Neural progenitor cell (in vitro differentiated cells): ENCODE data around the gene SLC3A2. TPM values are rescaled to one million over a fixed set of nuclear protein-coding genes. Genes with fewer than 3 reads are reported as not detected.

Experiments
- DNase-seq: peaks from one replicate; pipeline ENCODE4 v3.0.0-alpha.2; 2016; ENCODE audit warnings: low spot score
- H2AFZ ChIP-seq: fragments of 200-600 bp; sonication (generic); replicated peaks from 2 replicates; pipeline ENCODE4 v1.6.1; 2016; ENCODE audit warnings: antibody characterized with exemption
- H3F3A ChIP-seq: fragments of 200-600 bp; sonication (generic); 2 replicates; pipeline ENCODE4 v1.6.1; 2016; ENCODE audit warnings: antibody characterized with exemption, low read depth
- H3K27ac ChIP-seq: fragments of 200-600 bp; sonication (generic); 2 replicates; pipeline ENCODE4 v1.5.1; 2016; ENCODE audit warnings: mild to moderate bottlenecking
- H3K27me3 ChIP-seq: fragments of 200-600 bp; sonication (generic); 2 replicates; pipeline ENCODE4 v1.6.1; 2016; ENCODE audit warnings: mild to moderate bottlenecking, moderate library complexity
- H3K36me3 ChIP-seq: fragments of 200-600 bp; sonication (generic); 2 replicates; pipeline ENCODE4 v1.5.1; 2016
- H3K4me1 ChIP-seq: fragments of 200-600 bp; sonication (generic); 2 replicates; pipeline ENCODE4 v1.6.1; 2016; ENCODE audit warnings: mixed run types
- H3K4me2 ChIP-seq: fragments of 200-600 bp; sonication (generic); 2 replicates; pipeline ENCODE4 v1.6.1; 2016
- H3K4me3 ChIP-seq: fragments of 200-600 bp; sonication (generic); 2 replicates; pipeline ENCODE4 v1.5.1; 2016
- H3K79me2 ChIP-seq: fragments of 200-600 bp; sonication (generic); 2 replicates; pipeline ENCODE4 v1.6.1; 2016; ENCODE audit warnings: low read depth
- H3K9ac ChIP-seq: fragments of 200-600 bp; sonication (generic); 2 replicates; pipeline ENCODE4 v1.6.1; 2016
- H3K9me3 ChIP-seq: fragments of 200-600 bp; sonication (generic); 2 replicates; pipeline ENCODE4 v1.5.1; 2016; ENCODE audit warnings: low read depth
- H4K20me1 ChIP-seq: fragments of 200-600 bp; sonication (generic); 2 replicates; pipeline ENCODE4 v1.6.1; 2016; ENCODE audit warnings: low read depth
- H3K27ac Mint-ChIP-seq: 3 replicates; pipeline ENCODE4 v1.8.0; 2021; ENCODE audit warnings: mixed read lengths
- H3K27me3 Mint-ChIP-seq: 2 replicates; pipeline ENCODE4 v1.8.0; 2022; ENCODE audit warnings: low read depth, mild to moderate bottlenecking, inconsistent platforms, moderate library complexity, mixed read lengths; ENCODE audit not compliant: insufficient read depth
- H3K36me3 Mint-ChIP-seq: 3 replicates; pipeline ENCODE4 v1.8.0; 2021; ENCODE audit warnings: mixed read lengths
- H3K4me1 Mint-ChIP-seq: 3 replicates; pipeline ENCODE4 v1.8.0; 2021; ENCODE audit warnings: mixed read lengths
- H3K4me3 Mint-ChIP-seq: 3 replicates; pipeline ENCODE4 v1.8.0; 2021; ENCODE audit warnings: mild to moderate bottlenecking, moderate library complexity, mixed read lengths
- H3K9me3 Mint-ChIP-seq: 3 replicates; pipeline ENCODE4 v1.8.0; 2020; ENCODE audit warnings: mixed read lengths
- CTCF ChIP-seq: fragments of 200-600 bp; sonication (generic); IDR thresholded peaks from 2 replicates; pipeline ENCODE4 v1.5.1; 2017; ENCODE audit warnings: antibody characterized with exemption, mild to moderate bottlenecking
- EZH2 ChIP-seq: fragments of 200-600 bp; sonication (generic); IDR thresholded peaks from 2 replicates; pipeline ENCODE4 v1.6.1; 2017; ENCODE audit warnings: antibody characterized with exemption, mild to moderate bottlenecking, moderate library complexity
- EZH2phosphoT487 ChIP-seq: fragments of 200-600 bp; sonication (generic); IDR thresholded peaks from 2 replicates; pipeline ENCODE4 v1.6.1; 2017; ENCODE audit warnings: antibody characterized with exemption
- total RNA-seq: library from RNA; depleted of rRNA; stranded (reverse); fragments of >200 nt; gene quantifications from 2 replicates; pipeline ENCODE4 v1.2.3, GENCODE V29; 2015; ENCODE audit warnings: low replicate concordance

The SLC3A2 gene
- total RNA-seq, result 99.8 and 130 TPM in 2 replicates

DNA sequence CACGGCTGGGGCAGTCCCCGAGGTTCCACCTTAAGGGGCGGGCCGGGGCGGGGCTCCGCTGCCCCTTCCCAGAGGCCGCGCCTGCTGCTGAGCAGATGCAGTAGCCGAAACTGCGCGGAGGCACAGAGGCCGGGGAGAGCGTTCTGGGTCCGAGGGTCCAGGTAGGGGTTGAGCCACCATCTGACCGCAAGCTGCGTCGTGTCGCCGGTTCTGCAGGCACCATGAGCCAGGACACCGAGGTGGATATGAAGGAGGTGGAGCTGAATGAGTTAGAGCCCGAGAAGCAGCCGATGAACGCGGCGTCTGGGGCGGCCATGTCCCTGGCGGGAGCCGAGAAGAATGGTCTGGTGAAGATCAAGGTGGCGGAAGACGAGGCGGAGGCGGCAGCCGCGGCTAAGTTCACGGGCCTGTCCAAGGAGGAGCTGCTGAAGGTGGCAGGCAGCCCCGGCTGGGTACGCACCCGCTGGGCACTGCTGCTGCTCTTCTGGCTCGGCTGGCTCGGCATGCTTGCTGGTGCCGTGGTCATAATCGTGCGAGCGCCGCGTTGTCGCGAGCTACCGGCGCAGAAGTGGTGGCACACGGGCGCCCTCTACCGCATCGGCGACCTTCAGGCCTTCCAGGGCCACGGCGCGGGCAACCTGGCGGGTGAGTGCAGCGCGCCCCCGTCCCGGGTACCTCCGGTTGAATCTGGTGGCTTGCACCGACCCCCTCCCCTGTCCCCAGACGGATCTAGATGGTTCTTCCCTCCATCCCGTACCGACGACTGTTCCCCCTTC is at the start of gene SLC3A2:
Gene SLC3A2, plus strand, starts transcription at position 94 of the 776 bp plus-strand sequence. Its CDS starts 128 bp downstream, at position 222.
- DNase-seq, result peak; percentile 93
- peak within 1 kb of the TSS; percentile 95 for H3K4me2 ChIP-seq
- peak within 1 kb of the TSS; percentile 63 for H3K4me3 ChIP-seq
- no peaks in the 10 kb centered on the region for H3K9me3 ChIP-seq
- peak within 1 kb of the TSS; percentile 95 for H3K27ac ChIP-seq
- peak within 1 kb of the TSS; percentile 93 for H3K27ac Mint-ChIP-seq
- H3K4me1 Mint-ChIP-seq, result peaks cover 55% of the 10 kb centered on the region
- TF ChIP-seq EZH2phosphoT487, result no peak
- peak; percentile 27 for TF ChIP-seq EZH2
- TF ChIP-seq CTCF, result peak; percentile 79
- no peaks in the 10 kb centered on the region for H3K27me3 ChIP-seq
- H3K36me3 ChIP-seq, result peaks cover 6% of the 10 kb centered on the region
- H3K4me3 Mint-ChIP-seq, result peak within 1 kb of the TSS; percentile 100
- H3F3A ChIP-seq, result peaks cover 76% of the 10 kb centered on the region
- peak within 1 kb of the TSS; percentile 2 for H2AFZ ChIP-seq
- peaks cover 42% of the 10 kb centered on the region for H4K20me1 ChIP-seq
- H3K79me2 ChIP-seq, result peaks cover 95% of the 10 kb centered on the region
- no peaks in the 10 kb centered on the region for H3K9me3 Mint-ChIP-seq
- peaks cover 7% of the 10 kb centered on the region for H3K27me3 Mint-ChIP-seq
- H3K36me3 Mint-ChIP-seq, result peaks cover 37% of the 10 kb centered on the region
- H3K9ac ChIP-seq, result peak within 1 kb of the TSS; percentile 90
- H3K4me1 ChIP-seq, result peaks cover 29% of the 10 kb centered on the region

GRCh38 chr11:62830904-62831519 is 49.7 kb upstream of the SLC3A2 start:
- H3K4me2 ChIP-seq, result peak overlapping the region; percentile 89
- H3K79me2 ChIP-seq, result peaks cover 35% of the 10 kb centered on the region
- no peaks in the 10 kb centered on the region for H3K9me3 ChIP-seq
- H3F3A ChIP-seq, result peaks cover 25% of the 10 kb centered on the region
- peak overlapping the region; percentile 75 for H3K9ac ChIP-seq
- Mint-ChIP-seq H3K27me3 (peaks cover 11% of the 10 kb centered on the region), H3K36me3 (peaks cover 15% of the 10 kb centered on the region), H3K27ac (peak overlapping the region; percentile 99), H3K4me3 (peak overlapping the region; percentile 97), H3K4me1 (peaks cover 16% of the 10 kb centered on the region), H3K9me3 (no peaks in the 10 kb centered on the region)
- H3K27me3 ChIP-seq, result no peaks in the 10 kb centered on the region
- H3K4me3 ChIP-seq, result peak overlapping the region; percentile 91
- H4K20me1 ChIP-seq, result peaks cover 16% of the 10 kb centered on the region
- TF ChIP-seq EZH2phosphoT487 (no peak), EZH2 (no peak), CTCF (no peak)
- no peaks in the 10 kb centered on the region for H3K36me3 ChIP-seq
- peak overlapping the region; percentile 78 for H3K27ac ChIP-seq
- peaks cover 12% of the 10 kb centered on the region for H3K4me1 ChIP-seq
- peak; percentile 81 for DNase-seq
- peak overlapping the region; percentile 63 for H2AFZ ChIP-seq

GRCh38 chr11:62831520-62832335 is 49.0 kb upstream of the SLC3A2 start, which contains the start of gene STX5:
TSS of gene STX5 (minus strand) at chr11:62832051. CDS start at chr11:62831243, 808 bp downstream.
- Mint-ChIP-seq H3K36me3 (peaks cover 15% of the 10 kb centered on the region), H3K4me3 (peak within 1 kb of the TSS; percentile 97), H3K27me3 (peaks cover 11% of the 10 kb centered on the region), H3K4me1 (peaks cover 16% of the 10 kb centered on the region), H3K9me3 (no peaks in the 10 kb centered on the region), H3K27ac (peak within 1 kb of the TSS; percentile 99)
- H2AFZ ChIP-seq, result peak within 1 kb of the TSS; percentile 77
- H3K9me3 ChIP-seq, result no peaks in the 10 kb centered on the region
- no peaks in the 10 kb centered on the region for H3K36me3 ChIP-seq
- H3K4me1 ChIP-seq, result peaks cover 12% of the 10 kb centered on the region
- no peaks in the 10 kb centered on the region for H3K27me3 ChIP-seq
- H4K20me1 ChIP-seq, result peaks cover 16% of the 10 kb centered on the region
- peaks cover 43% of the 10 kb centered on the region for H3K79me2 ChIP-seq
- peak within 1 kb of the TSS; percentile 75 for H3K9ac ChIP-seq
- H3F3A ChIP-seq, result peaks cover 25% of the 10 kb centered on the region
- TF ChIP-seq EZH2 (no peak), CTCF (no peak), EZH2phosphoT487 (no peak)
- peak within 1 kb of the TSS; percentile 91 for H3K4me3 ChIP-seq
- H3K27ac ChIP-seq, result peak within 1 kb of the TSS; percentile 79
- H3K4me2 ChIP-seq, result peak within 1 kb of the TSS; percentile 89
- peak; percentile 99 for DNase-seq
